Nephron (organoid): ENCODE measurements around the gene USP5.
"Not testable (repeated sequence)": the region's sequence is repeated elsewhere in the genome, so short reads cannot be mapped to it uniquely, and the experiment has no call there.

Experiments
- H3K27ac Mint-ChIP-seq, 3 experiments: 2 replicates each; pipeline ENCODE4 v1.8.0; 2020; ENCODE audit warnings: mixed read lengths in 3 of 3, mild to moderate bottlenecking in 2 of 3, moderate library complexity in 1 of 3
- H3K27me3 Mint-ChIP-seq: 2 replicates; pipeline ENCODE4 v1.8.0; 2021; ENCODE audit warnings: low read depth, mild to moderate bottlenecking, moderate library complexity, mixed read lengths
- H3K36me3 Mint-ChIP-seq: 2 replicates; pipeline ENCODE4 v1.8.0; 2020; ENCODE audit warnings: low read depth, mixed read lengths
- H3K4me1 Mint-ChIP-seq: 2 replicates; pipeline ENCODE4 v1.8.0; 2020; ENCODE audit warnings: mixed read lengths
- H3K4me3 Mint-ChIP-seq, 3 experiments: 2 replicates each; pipeline ENCODE4 v1.8.0; 2020; ENCODE audit warnings: mild to moderate bottlenecking in 3 of 3, mixed read lengths in 3 of 3, moderate library complexity in 2 of 3
- H3K9me3 Mint-ChIP-seq: 2 replicates; pipeline ENCODE4 v1.8.0; 2020; ENCODE audit warnings: mixed read lengths
- CTCF ChIP-seq, 3 experiments: fragments of 200-600 bp; sonication (generic); IDR thresholded peaks; one replicate each; pipeline ENCODE4 v1.5.0; 2021; ENCODE audit warnings: antibody characterized with exemption in 3 of 3; ENCODE audit not compliant: unreplicated experiment in 3 of 3

Gene USP5

GRCh38 chr12:6866920-6867412 is 15.0 kb downstream of the USP5 start:
- no peak for TF ChIP-seq CTCF (IDR thresholded peaks at IDR 0.05; ENCODE audit: unreplicated experiment in 3 of 3)
- peaks cover 7% of the 10 kb centered on the region for H3K27me3 Mint-ChIP-seq
- peak overlapping the region; percentile 65 to 93 (median 91) for H3K27ac Mint-ChIP-seq
- peak overlapping the region; percentile 90 to 97 (median 96) for H3K4me3 Mint-ChIP-seq
- peaks cover 32% of the 10 kb centered on the region for H3K4me1 Mint-ChIP-seq
- peaks cover 55% of the 10 kb centered on the region for H3K36me3 Mint-ChIP-seq
- no peaks in the 10 kb centered on the region for H3K9me3 Mint-ChIP-seq

- Mint-ChIP-seq H3K27ac (peak within 1 kb of the TSS; percentile 84 to 93 (median 91)), H3K27me3 (peaks cover 7% of the 10 kb centered on the region), H3K9me3 (no peaks in the 10 kb centered on the region), H3K36me3 (peaks cover 50% of the 10 kb centered on the region), H3K4me1 (peaks cover 37% of the 10 kb centered on the region), H3K4me3 (peak within 1 kb of the TSS; percentile 93 to 97 (median 96))
- TF ChIP-seq CTCF (IDR thresholded peaks at IDR 0.05; ENCODE audit: unreplicated experiment in 3 of 3) = no peak
These were observed 15.7 kb downstream of the USP5 start, which contains the start of gene TPI1 for GRCh38 chr12:6867413-6868210. TSS of gene TPI1 (plus strand) at chr12:6867531. CDS start at chr12:6867567, 36 bp downstream.

DNA sequence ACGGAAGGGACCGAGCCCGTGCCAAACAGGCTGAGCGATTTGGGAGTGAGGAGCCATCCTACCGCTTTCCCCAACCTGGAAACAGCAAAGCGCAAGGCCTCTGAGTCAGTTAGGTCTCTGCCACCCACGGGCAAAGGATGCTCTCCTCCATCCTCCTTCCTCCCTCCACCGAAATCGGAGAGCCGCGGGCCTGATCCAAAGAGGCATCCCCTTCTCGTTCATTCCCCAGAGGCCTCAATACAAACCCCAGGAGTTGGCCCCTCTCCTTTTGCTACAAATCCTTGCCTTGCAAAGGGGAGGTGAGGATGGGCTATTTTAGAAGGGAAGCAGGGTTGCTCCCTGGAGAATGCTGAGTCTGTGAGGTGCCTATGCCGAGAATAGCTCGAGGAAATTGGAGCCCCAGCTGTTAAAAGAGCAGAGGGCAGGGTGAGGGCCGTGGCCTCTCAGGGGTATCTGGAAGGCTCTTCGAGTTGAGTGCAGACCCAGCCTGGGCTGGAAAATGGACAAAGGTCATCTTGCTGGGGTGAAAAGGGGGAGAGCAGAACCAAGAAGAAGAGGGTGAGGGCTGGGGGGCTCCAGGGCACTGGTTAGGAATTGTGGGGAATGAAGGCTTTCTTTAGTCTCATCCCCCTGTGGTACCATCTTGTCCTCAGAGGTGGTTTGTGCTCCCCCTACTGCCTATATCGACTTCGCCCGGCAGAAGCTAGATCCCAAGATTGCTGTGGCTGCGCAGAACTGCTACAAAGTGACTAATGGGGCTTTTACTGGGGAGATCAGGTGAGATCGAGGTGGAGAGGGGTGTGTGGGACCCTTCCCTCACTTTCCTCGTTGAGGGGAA is 16.5 kb downstream of the USP5 start:
- Mint-ChIP-seq H3K4me3 (peak overlapping the region; percentile 93 to 95 (median 94)), H3K4me1 (peaks cover 37% of the 10 kb centered on the region), H3K27ac (peak overlapping the region; percentile 84 to 89 (median 89)), H3K36me3 (peaks cover 46% of the 10 kb centered on the region), H3K9me3 (no peaks in the 10 kb centered on the region), H3K27me3 (peaks cover 7% of the 10 kb centered on the region)
- TF ChIP-seq CTCF (IDR thresholded peaks at IDR 0.05; ENCODE audit: unreplicated experiment in 3 of 3) = no peak

DNA sequence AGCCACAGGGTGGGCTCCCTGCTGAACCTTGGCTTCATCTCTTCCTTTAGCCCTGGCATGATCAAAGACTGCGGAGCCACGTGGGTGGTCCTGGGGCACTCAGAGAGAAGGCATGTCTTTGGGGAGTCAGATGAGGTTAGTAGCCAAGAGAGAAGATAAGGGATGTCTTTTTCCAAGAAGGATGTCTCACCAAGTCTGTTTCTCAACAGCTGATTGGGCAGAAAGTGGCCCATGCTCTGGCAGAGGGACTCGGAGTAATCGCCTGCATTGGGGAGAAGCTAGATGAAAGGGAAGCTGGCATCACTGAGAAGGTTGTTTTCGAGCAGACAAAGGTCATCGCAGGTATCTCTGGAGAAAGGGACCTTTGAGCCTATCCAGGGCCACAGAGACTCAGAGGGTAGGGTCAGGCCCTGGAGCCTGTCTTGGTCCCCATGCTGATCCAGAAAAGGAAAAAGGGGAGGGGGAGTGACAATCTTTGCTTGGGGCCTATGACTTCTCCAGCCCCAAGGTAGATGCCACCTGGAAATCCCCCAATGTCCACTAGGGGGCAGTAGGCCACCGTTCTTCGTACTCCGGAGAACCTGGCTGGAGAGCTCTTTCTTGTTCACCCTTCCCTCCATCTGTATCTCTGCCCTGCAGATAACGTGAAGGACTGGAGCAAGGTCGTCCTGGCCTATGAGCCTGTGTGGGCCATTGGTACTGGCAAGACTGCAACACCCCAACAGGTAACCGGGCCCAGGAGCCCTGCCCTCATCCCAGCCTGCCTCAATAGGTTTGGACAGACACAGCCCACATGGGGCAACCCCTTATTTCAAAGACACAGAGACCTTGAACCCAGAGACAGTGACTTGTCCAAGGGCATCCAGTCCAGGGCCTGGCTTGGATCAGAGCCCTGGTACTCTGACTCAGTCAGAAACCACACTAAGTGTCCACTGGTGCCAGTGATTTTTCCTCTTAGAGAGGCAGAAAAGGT is 17.4 kb downstream of the USP5 start:
- TF ChIP-seq CTCF (IDR thresholded peaks at IDR 0.05; ENCODE audit: unreplicated experiment in 3 of 3) = peak; percentile 89 to 93 (median 90)
- peak overlapping the region; percentile 84 to 89 (median 89) for H3K27ac Mint-ChIP-seq
- peak overlapping the region; percentile 93 to 95 (median 94) for H3K4me3 Mint-ChIP-seq
- peaks cover 7% of the 10 kb centered on the region for H3K27me3 Mint-ChIP-seq
- no peaks in the 10 kb centered on the region for H3K9me3 Mint-ChIP-seq
- H3K36me3 Mint-ChIP-seq = peaks cover 42% of the 10 kb centered on the region
- H3K4me1 Mint-ChIP-seq = peaks cover 42% of the 10 kb centered on the region

GRCh38 chr12:6870304-6870703 is 18.4 kb downstream of the USP5 start:
- not testable (repeated sequence) for H3K27ac Mint-ChIP-seq, H3K9me3 Mint-ChIP-seq, H3K27me3 Mint-ChIP-seq
- H3K4me1 Mint-ChIP-seq = peaks cover 42% of the 10 kb centered on the region
- peaks cover 32% of the 10 kb centered on the region for H3K36me3 Mint-ChIP-seq
- H3K4me3 Mint-ChIP-seq = peak overlapping the region; percentile 70 to 95 (median 94)
